GM18505 (cell line): ENCODE data around the gene FBN1.

Source experiments
- ATAC-seq: cut with Tn5 transposase; IDR thresholded peaks from one replicate; pipeline ENCODE4 v1.9.1; 2021; ENCODE audit not compliant: unreplicated experiment
- POLR2A ChIP-seq: IDR thresholded peaks from 4 replicates; pipeline ENCODE4 v1.6.1; 2011; ENCODE audit warnings: borderline replicate concordance; ENCODE audit not compliant: insufficient read depth, insufficient read length; ENCODE audit errors: extremely low read depth

FBN1 gene

GRCh38 chr15:48596415-48596814, 49.1 kb downstream of the FBN1 start:
- no peak for ATAC-seq

GRCh38 chr15:48595981-48596380, 49.5 kb downstream of the FBN1 start:
- ATAC-seq = no peak
- no peak for TF ChIP-seq POLR2A

More at GRCh38 chr15:48596415-48596814, 49.1 kb downstream of the FBN1 start:
- TF ChIP-seq POLR2A = no peak

- no peak for ATAC-seq
- no peak for TF ChIP-seq POLR2A
These were observed 52.6 kb downstream of the FBN1 start for GRCh38 chr15:48592933-48593332.

GRCh38 chr15:48592221-48592731, 53.2 kb downstream of the FBN1 start:
- ATAC-seq = no peak

GRCh38 chr15:48590723-48591122, 54.8 kb downstream of the FBN1 start:
- TF ChIP-seq POLR2A = no peak
- ATAC-seq = no peak

More at GRCh38 chr15:48592221-48592731, 53.2 kb downstream of the FBN1 start:
- TF ChIP-seq POLR2A = no peak

GRCh38 chr15:48584812-48585563, 60.5 kb downstream of the FBN1 start:
- no peak for TF ChIP-seq POLR2A
- ATAC-seq = no peak

- no peak for ATAC-seq
- TF ChIP-seq POLR2A = no peak
These were observed 61.3 kb downstream of the FBN1 start for GRCh38 chr15:48584090-48584811.

- ATAC-seq = no peak
- TF ChIP-seq POLR2A = no peak
These were observed 62.9 kb downstream of the FBN1 start for GRCh38 chr15:48582452-48583247.

- no peak for ATAC-seq
- no peak for TF ChIP-seq POLR2A
These were observed 64.3 kb downstream of the FBN1 start for GRCh38 chr15:48581219-48581618.

- no peak for TF ChIP-seq POLR2A
- no peak for ATAC-seq
These were observed 64.8 kb downstream of the FBN1 start for GRCh38 chr15:48580736-48581135.

- TF ChIP-seq POLR2A = no peak
- ATAC-seq = no peak
These were observed 65.4 kb downstream of the FBN1 start for GRCh38 chr15:48579945-48580671.

- no peak for ATAC-seq
- no peak for TF ChIP-seq POLR2A
These were observed 66.5 kb downstream of the FBN1 start for GRCh38 chr15:48578965-48579364.
